HepG2 (cell line): ENCODE data around the gene SLC2A8. TPM values are rescaled to one million over a fixed set of nuclear protein-coding genes. Genes with fewer than 3 reads are reported as not detected.

Experiments
- GATAD1 ChIP-seq: IDR thresholded peaks from 2 replicates; pipeline ENCODE4 v1.6.1; 2016; ENCODE audit warnings: missing genetic modification reagents, missing compliant biosample characterization
- MAF1 ChIP-seq: sonication (generic); formaldehyde crosslinking; IDR thresholded peaks from 2 replicates; pipeline ENCODE4 v1.5.0; 2020; ENCODE audit warnings: missing genetic modification reagents, borderline replicate concordance
- MAZ ChIP-seq, 2 experiments: sonication (generic) in 1 of 2; formaldehyde crosslinking in 1 of 2; IDR thresholded peaks; 2 replicates each; pipeline versions ENCODE4 v1.5.0 to v1.6.1; 2012 to 2020; ENCODE audit warnings: low read depth in 2 of 2, mild to moderate bottlenecking in 2 of 2, borderline replicate concordance in 1 of 2, improper control_type of control experiment in 1 of 2, low read length in 1 of 2, missing genetic modification reagents in 1 of 2, moderate library complexity in 1 of 2
- NFKB2 ChIP-seq: sonication (generic); formaldehyde crosslinking; IDR thresholded peaks from 2 replicates; pipeline ENCODE4 v1.4.0; 2020; ENCODE audit warnings: missing genetic modification reagents, borderline replicate concordance
- RFXANK ChIP-seq: IDR thresholded peaks from 2 replicates; pipeline ENCODE4 v1.6.1; 2016
- SNAI1 ChIP-seq: sonication (generic); formaldehyde crosslinking; IDR thresholded peaks from 2 replicates; pipeline ENCODE4 v1.5.0; 2020; ENCODE audit warnings: mild to moderate bottlenecking, missing genetic modification reagents, borderline replicate concordance
- ZBTB8A ChIP-seq: sonication (generic); formaldehyde crosslinking; IDR thresholded peaks from 2 replicates; pipeline ENCODE4 v1.4.0; 2020; ENCODE audit warnings: mild to moderate bottlenecking, low read depth, missing genetic modification reagents, borderline replicate concordance
- ZNF138 ChIP-seq: sonication (generic); formaldehyde crosslinking; IDR thresholded peaks from 2 replicates; pipeline ENCODE4 v1.5.0; 2020; ENCODE audit warnings: mild to moderate bottlenecking, low read depth, missing genetic modification reagents
- ZNF230 ChIP-seq: sonication (generic); formaldehyde crosslinking; IDR thresholded peaks from 2 replicates; pipeline ENCODE4 v1.4.0; 2020; ENCODE audit warnings: mild to moderate bottlenecking, missing genetic modification reagents
- ZNF251 ChIP-seq: sonication (generic); formaldehyde crosslinking; IDR thresholded peaks from 2 replicates; pipeline ENCODE4 v1.9.0; 2021; ENCODE audit warnings: mild to moderate bottlenecking, missing genetic modification reagents
- ZNF543 ChIP-seq: sonication (generic); formaldehyde crosslinking; IDR thresholded peaks from 2 replicates; pipeline ENCODE4 v1.4.0; 2020; ENCODE audit warnings: mild to moderate bottlenecking, missing genetic modification reagents
- ZNF782 ChIP-seq: sonication (generic); formaldehyde crosslinking; IDR thresholded peaks from 2 replicates; pipeline ENCODE4 v1.4.0; 2020; ENCODE audit warnings: missing genetic modification reagents, mild to moderate bottlenecking, borderline replicate concordance
- polyA plus RNA-seq, 8 experiments: library from polyadenylated mRNA; depleted of rRNA in 3 of 8; stranded (reverse) in 7 of 8; unstranded in 1 of 8; fragments of >200 nt; fragmentation: Illumina TruSeq in 4 of 8; extraction: Trizol in 4 of 8; gene quantifications; 2 replicates each; pipeline versions ENCODE4 v1.2.1 to v1.2.3, GENCODE V29; 2011 to 2016; ENCODE audit warnings: low read depth in 4 of 8, missing spikeins in 1 of 8, mixed read lengths in 1 of 8; ENCODE audit not compliant: insufficient read depth in 1 of 8
- total RNA-seq, 5 experiments: library from RNA; depleted of rRNA; stranded (reverse); fragments of >200 nt; fragmentation: Illumina TruSeq; extraction: Trizol; gene quantifications; 2 replicates each; pipeline ENCODE4 v1.2.3, GENCODE V29; 2016; ENCODE audit warnings: low read depth in 1 of 5
- TF ChIP-seq, protein P1 (sequence below): sonication (generic); formaldehyde crosslinking; IDR thresholded peaks from 2 replicates; pipeline ENCODE4 v1.4.0; 2020; ENCODE audit warnings: mild to moderate bottlenecking, missing genetic modification reagents
- TF ChIP-seq, protein P2 (sequence below): fragments of 450-650 bp; IDR thresholded peaks from 2 replicates; pipeline ENCODE4 v1.6.1; 2017
- TF ChIP-seq, protein P3 (sequence below): sonication (generic); formaldehyde crosslinking; IDR thresholded peaks from 2 replicates; pipeline ENCODE4 v1.4.0; 2020; ENCODE audit warnings: mild to moderate bottlenecking, low read depth, missing genetic modification reagents

SLC2A8 gene
- total and polyA plus RNA-seq, 2 of the 13 experiments (the other 11 are each of a cell fraction or from before 2014, with no cell fraction given) = 22.6 to 48.6 TPM

DNA sequence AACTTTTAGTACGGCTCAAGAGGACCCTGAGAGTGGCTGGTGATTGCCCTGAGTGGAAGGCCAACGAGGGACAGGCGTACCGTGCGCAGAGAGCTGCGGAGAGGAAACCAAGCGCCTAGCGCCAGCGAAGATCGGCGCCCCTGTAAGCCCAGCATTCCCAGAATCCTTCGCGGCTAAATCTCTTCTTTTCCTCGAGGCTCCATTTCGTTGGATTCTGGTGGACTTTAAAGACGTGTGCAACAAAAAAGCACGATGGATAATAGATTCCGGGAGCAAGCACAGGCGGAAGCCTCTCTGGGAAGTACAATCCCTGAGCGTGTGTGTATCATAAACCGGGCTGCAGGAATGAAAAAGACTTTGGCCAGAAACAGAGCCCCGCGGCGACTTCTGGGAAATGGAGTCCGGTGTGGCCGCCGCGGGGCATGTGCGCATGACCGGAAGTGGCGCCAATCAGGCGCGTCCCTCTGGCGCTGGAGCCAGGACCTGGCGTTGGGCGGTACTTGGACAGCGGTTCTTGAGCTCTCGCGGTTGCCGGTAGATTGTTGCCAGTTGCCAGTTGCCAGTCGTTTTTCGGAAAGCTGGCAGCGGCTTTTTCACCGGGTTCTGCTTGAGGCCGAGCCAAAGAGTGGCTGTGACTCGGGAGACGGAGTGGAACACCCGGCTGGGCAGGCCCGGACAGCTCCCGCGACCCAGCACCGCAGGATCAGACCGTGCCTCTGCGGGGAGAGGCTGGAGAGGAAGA, 27.1 kb downstream of the SLC2A8 start, which contains the start of gene ZNF79 (continued):
- TF ChIP-seq, protein P1, sequence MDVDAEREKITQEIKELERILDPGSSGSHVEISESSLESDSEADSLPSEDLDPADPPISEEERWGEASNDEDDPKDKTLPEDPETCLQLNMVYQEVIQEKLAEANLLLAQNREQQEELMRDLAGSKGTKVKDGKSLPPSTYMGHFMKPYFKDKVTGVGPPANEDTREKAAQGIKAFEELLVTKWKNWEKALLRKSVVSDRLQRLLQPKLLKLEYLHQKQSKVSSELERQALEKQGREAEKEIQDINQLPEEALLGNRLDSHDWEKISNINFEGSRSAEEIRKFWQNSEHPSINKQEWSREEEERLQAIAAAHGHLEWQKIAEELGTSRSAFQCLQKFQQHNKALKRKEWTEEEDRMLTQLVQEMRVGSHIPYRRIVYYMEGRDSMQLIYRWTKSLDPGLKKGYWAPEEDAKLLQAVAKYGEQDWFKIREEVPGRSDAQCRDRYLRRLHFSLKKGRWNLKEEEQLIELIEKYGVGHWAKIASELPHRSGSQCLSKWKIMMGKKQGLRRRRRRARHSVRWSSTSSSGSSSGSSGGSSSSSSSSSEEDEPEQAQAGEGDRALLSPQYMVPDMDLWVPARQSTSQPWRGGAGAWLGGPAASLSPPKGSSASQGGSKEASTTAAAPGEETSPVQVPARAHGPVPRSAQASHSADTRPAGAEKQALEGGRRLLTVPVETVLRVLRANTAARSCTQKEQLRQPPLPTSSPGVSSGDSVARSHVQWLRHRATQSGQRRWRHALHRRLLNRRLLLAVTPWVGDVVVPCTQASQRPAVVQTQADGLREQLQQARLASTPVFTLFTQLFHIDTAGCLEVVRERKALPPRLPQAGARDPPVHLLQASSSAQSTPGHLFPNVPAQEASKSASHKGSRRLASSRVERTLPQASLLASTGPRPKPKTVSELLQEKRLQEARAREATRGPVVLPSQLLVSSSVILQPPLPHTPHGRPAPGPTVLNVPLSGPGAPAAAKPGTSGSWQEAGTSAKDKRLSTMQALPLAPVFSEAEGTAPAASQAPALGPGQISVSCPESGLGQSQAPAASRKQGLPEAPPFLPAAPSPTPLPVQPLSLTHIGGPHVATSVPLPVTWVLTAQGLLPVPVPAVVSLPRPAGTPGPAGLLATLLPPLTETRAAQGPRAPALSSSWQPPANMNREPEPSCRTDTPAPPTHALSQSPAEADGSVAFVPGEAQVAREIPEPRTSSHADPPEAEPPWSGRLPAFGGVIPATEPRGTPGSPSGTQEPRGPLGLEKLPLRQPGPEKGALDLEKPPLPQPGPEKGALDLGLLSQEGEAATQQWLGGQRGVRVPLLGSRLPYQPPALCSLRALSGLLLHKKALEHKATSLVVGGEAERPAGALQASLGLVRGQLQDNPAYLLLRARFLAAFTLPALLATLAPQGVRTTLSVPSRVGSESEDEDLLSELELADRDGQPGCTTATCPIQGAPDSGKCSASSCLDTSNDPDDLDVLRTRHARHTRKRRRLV (CRISPR knock-in tag) = peak; percentile 98
- TF ChIP-seq ZNF251 (CRISPR knock-in tag) (no peak), ZNF782 (CRISPR knock-in tag) (0 out of 2 replicates have a peak, but pooled peaks have one; percentile 71), ZNF543 (0 out of 2 replicates have a peak, but pooled peaks have one; percentile 35), ZBTB8A (CRISPR knock-in tag) (no peak), MAZ (IDR thresholded peaks at IDR 0.05; ENCODE audit: borderline replicate concordance, low read depth, low read length) (no peak), MAZ (CRISPR knock-in tag; IDR thresholded peaks at IDR 0.05; ENCODE audit: low read depth) (peak; percentile 28; the same call in 1 of the 2 replicates), RFXANK (CRISPR knock-in tag) (no peak), SNAI1 (CRISPR knock-in tag) (0 out of 2 replicates have a peak, but pooled peaks have one; percentile 24), ZNF230 (CRISPR knock-in tag) (no peak), GATAD1 (CRISPR knock-in tag) (peak; percentile 98), MAF1 (CRISPR knock-in tag) (no peak), ZNF138 (CRISPR knock-in tag) (no peak), NFKB2 (CRISPR knock-in tag) (peak; percentile 61; the same call in 1 of the 2 replicates)
- TF ChIP-seq, protein P2, sequence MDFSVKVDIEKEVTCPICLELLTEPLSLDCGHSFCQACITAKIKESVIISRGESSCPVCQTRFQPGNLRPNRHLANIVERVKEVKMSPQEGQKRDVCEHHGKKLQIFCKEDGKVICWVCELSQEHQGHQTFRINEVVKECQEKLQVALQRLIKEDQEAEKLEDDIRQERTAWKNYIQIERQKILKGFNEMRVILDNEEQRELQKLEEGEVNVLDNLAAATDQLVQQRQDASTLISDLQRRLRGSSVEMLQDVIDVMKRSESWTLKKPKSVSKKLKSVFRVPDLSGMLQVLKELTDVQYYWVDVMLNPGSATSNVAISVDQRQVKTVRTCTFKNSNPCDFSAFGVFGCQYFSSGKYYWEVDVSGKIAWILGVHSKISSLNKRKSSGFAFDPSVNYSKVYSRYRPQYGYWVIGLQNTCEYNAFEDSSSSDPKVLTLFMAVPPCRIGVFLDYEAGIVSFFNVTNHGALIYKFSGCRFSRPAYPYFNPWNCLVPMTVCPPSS = no peak
- TF ChIP-seq, protein P3, sequence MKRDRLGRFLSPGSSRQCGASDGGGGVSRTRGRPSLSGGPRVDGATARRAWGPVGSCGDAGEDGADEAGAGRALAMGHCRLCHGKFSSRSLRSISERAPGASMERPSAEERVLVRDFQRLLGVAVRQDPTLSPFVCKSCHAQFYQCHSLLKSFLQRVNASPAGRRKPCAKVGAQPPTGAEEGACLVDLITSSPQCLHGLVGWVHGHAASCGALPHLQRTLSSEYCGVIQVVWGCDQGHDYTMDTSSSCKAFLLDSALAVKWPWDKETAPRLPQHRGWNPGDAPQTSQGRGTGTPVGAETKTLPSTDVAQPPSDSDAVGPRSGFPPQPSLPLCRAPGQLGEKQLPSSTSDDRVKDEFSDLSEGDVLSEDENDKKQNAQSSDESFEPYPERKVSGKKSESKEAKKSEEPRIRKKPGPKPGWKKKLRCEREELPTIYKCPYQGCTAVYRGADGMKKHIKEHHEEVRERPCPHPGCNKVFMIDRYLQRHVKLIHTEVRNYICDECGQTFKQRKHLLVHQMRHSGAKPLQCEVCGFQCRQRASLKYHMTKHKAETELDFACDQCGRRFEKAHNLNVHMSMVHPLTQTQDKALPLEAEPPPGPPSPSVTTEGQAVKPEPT = no peak
